Suprapubic skin (tissue), 4 donors: ENCODE results near the gene CSE1L. TPM values are rescaled to one million over a fixed set of nuclear protein-coding genes. Genes with fewer than 3 reads are reported as not detected.

Experiments
- DNase-seq, 2 donors: peaks; one replicate each; pipeline ENCODE4 v3.0.0-alpha.2; 2019; ENCODE audit warnings: low spot score in 2 of 2
- H3K27ac ChIP-seq: fragments of 200-600 bp; sonication (generic); one replicate; pipeline ENCODE4 v1.5.1; 2019
- H3K27me3 ChIP-seq: fragments of 200-600 bp; sonication (generic); one replicate; pipeline ENCODE4 v1.5.1; 2019
- H3K36me3 ChIP-seq: fragments of 200-600 bp; sonication (generic); one replicate; pipeline ENCODE4 v1.5.1; 2019
- H3K4me1 ChIP-seq: fragments of 200-600 bp; sonication (generic); one replicate; pipeline ENCODE4 v1.5.1; 2019
- H3K4me3 ChIP-seq: fragments of 200-600 bp; sonication (generic); one replicate; pipeline ENCODE4 v1.5.1; 2019; ENCODE audit warnings: mild to moderate bottlenecking
- H3K9me3 ChIP-seq: fragments of 200-600 bp; sonication (generic); one replicate; pipeline ENCODE4 v1.5.1; 2019
- CTCF ChIP-seq, 2 donors: fragments of 200-600 bp in 1 of 2; fragments of 450-650 bp in 1 of 2; sonication (generic) in 1 of 2; IDR thresholded peaks; one replicate each; pipeline ENCODE4 v1.5.1; 2016 to 2019; ENCODE audit warnings: antibody characterized with exemption in 2 of 2, mild to moderate bottlenecking in 1 of 2, moderate library complexity in 1 of 2
- EP300 ChIP-seq: sonication (generic); formaldehyde crosslinking; IDR thresholded peaks from one replicate; pipeline ENCODE4 v1.6.1; 2017; ENCODE audit warnings: antibody characterized with exemption
- POLR2A ChIP-seq, 2 donors: fragments of 450-650 bp; IDR thresholded peaks; one replicate each; pipeline ENCODE4 v1.6.1; 2017; ENCODE audit warnings: antibody characterized with exemption in 2 of 2, mild to moderate bottlenecking in 2 of 2, moderate library complexity in 2 of 2
- POLR2AphosphoS5 ChIP-seq, 3 donors: sonication (generic); formaldehyde crosslinking; IDR thresholded peaks; one replicate each; pipeline ENCODE4 v1.6.1; 2017; ENCODE audit warnings: antibody characterized with exemption in 3 of 3
- WGBS: methylation state at CpG from one replicate; pipeline ENCODE4 v1.1.5; 2018; 5-methylcytosine and 5-hydroxymethylcytosine counted together
- total RNA-seq, 4 donors: library from RNA; depleted of rRNA; stranded (reverse); fragments of >200 nt; gene quantifications; one replicate each; pipeline ENCODE4 v1.1.0, GENCODE V29; 2016

The CSE1L gene
- total RNA-seq, 4 donors from 2014 or later, result 38.4 to 47.0 (median 42.6) TPM

- DNase-seq, result no peak
- TF ChIP-seq POLR2A (IDR thresholded peaks at IDR 0.05) (no peak), POLR2AphosphoS5 (IDR thresholded peaks at IDR 0.05) (no peak), EP300 (no peak), CTCF (IDR thresholded peaks at IDR 0.05) (no peak)
- 51% methylated on average over 5 of the region's 5 CpGs for WGBS
- H3K36me3 ChIP-seq, result no peaks in the 10 kb centered on the region
- no peaks in the 10 kb centered on the region for H3K9me3 ChIP-seq
- H3K27ac ChIP-seq, result no peak overlapping the region
- no peak overlapping the region for H3K4me3 ChIP-seq
- no peaks in the 10 kb centered on the region for H3K27me3 ChIP-seq
- peaks cover 14% of the 10 kb centered on the region for H3K4me1 ChIP-seq
Observed at GRCh38 chr20:49043000-49043399, 3.1 kb upstream of the CSE1L start.

GRCh38 chr20:49045440-49046086 lies 549 bp upstream of the CSE1L start:
- Histone ChIP-seq H3K27me3 (no peaks in the 10 kb centered on the region), H3K9me3 (no peaks in the 10 kb centered on the region), H3K4me3 (peak overlapping the region; percentile 95), H3K4me1 (peaks cover 18% of the 10 kb centered on the region), H3K36me3 (no peaks in the 10 kb centered on the region), H3K27ac (peak overlapping the region; percentile 96)
- TF ChIP-seq CTCF (IDR thresholded peaks at IDR 0.05) (no peak), POLR2AphosphoS5 (IDR thresholded peaks at IDR 0.05) (no peak), POLR2A (IDR thresholded peaks at IDR 0.05) (no peak), EP300 (no peak)
- peak in 1 of 2 donors; percentile 68 for DNase-seq
- WGBS, result 5% methylated on average over 12 of the region's 12 CpGs

GRCh38 chr20:49052334-49052733 lies 6.2 kb downstream of the CSE1L start:
- H3K27me3 ChIP-seq, result no peaks in the 10 kb centered on the region
- no peaks in the 10 kb centered on the region for H3K9me3 ChIP-seq
- no peaks in the 10 kb centered on the region for H3K36me3 ChIP-seq
- no peak overlapping the region for H3K4me3 ChIP-seq
- no peak for DNase-seq
- H3K27ac ChIP-seq, result no peak overlapping the region
- WGBS, result 75% methylated on average over 1 of the region's 1 CpG
- H3K4me1 ChIP-seq, result peaks cover 19% of the 10 kb centered on the region
- TF ChIP-seq CTCF (IDR thresholded peaks at IDR 0.05), result no peak
- no peak for TF ChIP-seq POLR2AphosphoS5 (IDR thresholded peaks at IDR 0.05)
- no peak for TF ChIP-seq EP300
- no peak for TF ChIP-seq POLR2A (IDR thresholded peaks at IDR 0.05)

GRCh38 chr20:49054056-49054643 lies 8.0 kb downstream of the CSE1L start:
- H3K27me3 ChIP-seq, result no peaks in the 10 kb centered on the region
- WGBS, result 84% methylated on average over 4 of the region's 4 CpGs
- no peak for TF ChIP-seq POLR2AphosphoS5 (IDR thresholded peaks at IDR 0.05)
- TF ChIP-seq CTCF (IDR thresholded peaks at IDR 0.05), result no peak
- no peak for TF ChIP-seq POLR2A (IDR thresholded peaks at IDR 0.05)
- TF ChIP-seq EP300, result no peak
- no peaks in the 10 kb centered on the region for H3K9me3 ChIP-seq
- H3K36me3 ChIP-seq, result peaks cover 5% of the 10 kb centered on the region
- peaks cover 11% of the 10 kb centered on the region for H3K4me1 ChIP-seq
- H3K27ac ChIP-seq, result no peak overlapping the region
- H3K4me3 ChIP-seq, result no peak overlapping the region
- DNase-seq, result no peak

GRCh38 chr20:49063279-49063678 lies 17.2 kb downstream of the CSE1L start:
- no peak overlapping the region for H3K27ac ChIP-seq

More at GRCh38 chr20:49063279-49063678, 17.2 kb downstream of the CSE1L start:
- H3K4me3 ChIP-seq, result no peak overlapping the region
- DNase-seq, result no peak
- H3K36me3 ChIP-seq, result peaks cover 65% of the 10 kb centered on the region
- no peak for TF ChIP-seq POLR2AphosphoS5 (IDR thresholded peaks at IDR 0.05)
- no peaks in the 10 kb centered on the region for H3K9me3 ChIP-seq
- no peaks in the 10 kb centered on the region for H3K27me3 ChIP-seq
- H3K4me1 ChIP-seq, result no peaks in the 10 kb centered on the region
- 93% methylated on average over 3 of the region's 3 CpGs for WGBS
